Smooth muscle cell (in vitro differentiated cells): ENCODE measurements around the gene RNF167. TPM values are rescaled to one million over a fixed set of nuclear protein-coding genes. Genes with fewer than 3 reads are reported as not detected.

Experiments used
- DNase-seq: peaks from one replicate; lab custom pipeline; 2025; ENCODE audit not compliant: unreplicated experiment; lab: John Stamatoyannopoulos, UW
- H2AFZ ChIP-seq: fragments of 200-600 bp; sonication (generic); 2 replicates; pipeline ENCODE4 v1.6.0; 2016; ENCODE audit warnings: antibody characterized with exemption, low read depth, mild to moderate bottlenecking
- H3F3A ChIP-seq: fragments of 200-600 bp; sonication (generic); 2 replicates; pipeline ENCODE4 v1.6.0; 2017; ENCODE audit warnings: antibody characterized with exemption, low read depth
- H3K27ac ChIP-seq: fragments of 200-600 bp; sonication (generic); 2 replicates; pipeline ENCODE4 v1.5.1; 2016; ENCODE audit warnings: low read depth, mild to moderate bottlenecking
- H3K27me3 ChIP-seq: fragments of 200-600 bp; sonication (generic); 2 replicates; pipeline ENCODE4 v1.6.1; 2016; ENCODE audit warnings: low read depth, mild to moderate bottlenecking
- H3K36me3 ChIP-seq: fragments of 200-600 bp; sonication (generic); 2 replicates; pipeline ENCODE4 v1.5.1; 2016; ENCODE audit warnings: low read depth
- H3K4me1 ChIP-seq: fragments of 200-600 bp; sonication (generic); 2 replicates; pipeline ENCODE4 v1.5.1; 2016; ENCODE audit warnings: low read depth
- H3K4me2 ChIP-seq: fragments of 200-600 bp; sonication (generic); 2 replicates; pipeline ENCODE4 v1.6.0; 2016; ENCODE audit warnings: mild to moderate bottlenecking
- H3K4me3 ChIP-seq: fragments of 200-600 bp; sonication (generic); 2 replicates; pipeline ENCODE4 v1.5.1; 2016; ENCODE audit warnings: mild to moderate bottlenecking
- H3K79me2 ChIP-seq: fragments of 200-600 bp; sonication (generic); 2 replicates; pipeline ENCODE4 v1.6.0; 2016; ENCODE audit warnings: low read depth, mild to moderate bottlenecking
- H3K9ac ChIP-seq: fragments of 200-600 bp; sonication (generic); 2 replicates; pipeline ENCODE4 v1.6.0; 2016; ENCODE audit warnings: low read depth
- H3K9me3 ChIP-seq: fragments of 200-600 bp; sonication (generic); replicated peaks from 2 replicates; pipeline ENCODE4 v1.5.1; 2016; ENCODE audit warnings: low read depth
- H4K20me1 ChIP-seq: fragments of 200-600 bp; sonication (generic); 2 replicates; pipeline ENCODE4 v1.6.0; 2016; ENCODE audit warnings: low read depth
- WGBS: methylation state at CpG from one replicate; pipeline ENCODE4 v1.1.7; 2016; ENCODE audit warnings: low lambda C conversion rate; 5-methylcytosine and 5-hydroxymethylcytosine counted together
- polyA plus RNA-seq: library from polyadenylated mRNA; unstranded; fragments of >200 nt; fragmentation: Nextera tagmentation; extraction: Ambion mirVana; gene quantifications from 2 replicates; pipeline ENCODE4 v1.2.1, GENCODE V29; 2016
- total RNA-seq: library from RNA; depleted of rRNA; stranded (reverse); fragments of >200 nt; gene quantifications from 2 replicates; pipeline ENCODE4 v1.2.3, GENCODE V29; 2014
- TF ChIP-seq, protein P1 (sequence below): fragments of 200-600 bp; sonication (generic); IDR thresholded peaks from 2 replicates; pipeline ENCODE4 v1.5.1; 2017; ENCODE audit warnings: borderline replicate concordance, mild to moderate bottlenecking, antibody characterized with exemption; ENCODE audit not compliant: insufficient read depth, poor library complexity, severe bottlenecking

The RNF167 gene
- total RNA-seq: 23.7 and 39.6 TPM in 2 replicates
- 59.4 and 61.6 TPM in 2 replicates for polyA plus RNA-seq

DNA sequence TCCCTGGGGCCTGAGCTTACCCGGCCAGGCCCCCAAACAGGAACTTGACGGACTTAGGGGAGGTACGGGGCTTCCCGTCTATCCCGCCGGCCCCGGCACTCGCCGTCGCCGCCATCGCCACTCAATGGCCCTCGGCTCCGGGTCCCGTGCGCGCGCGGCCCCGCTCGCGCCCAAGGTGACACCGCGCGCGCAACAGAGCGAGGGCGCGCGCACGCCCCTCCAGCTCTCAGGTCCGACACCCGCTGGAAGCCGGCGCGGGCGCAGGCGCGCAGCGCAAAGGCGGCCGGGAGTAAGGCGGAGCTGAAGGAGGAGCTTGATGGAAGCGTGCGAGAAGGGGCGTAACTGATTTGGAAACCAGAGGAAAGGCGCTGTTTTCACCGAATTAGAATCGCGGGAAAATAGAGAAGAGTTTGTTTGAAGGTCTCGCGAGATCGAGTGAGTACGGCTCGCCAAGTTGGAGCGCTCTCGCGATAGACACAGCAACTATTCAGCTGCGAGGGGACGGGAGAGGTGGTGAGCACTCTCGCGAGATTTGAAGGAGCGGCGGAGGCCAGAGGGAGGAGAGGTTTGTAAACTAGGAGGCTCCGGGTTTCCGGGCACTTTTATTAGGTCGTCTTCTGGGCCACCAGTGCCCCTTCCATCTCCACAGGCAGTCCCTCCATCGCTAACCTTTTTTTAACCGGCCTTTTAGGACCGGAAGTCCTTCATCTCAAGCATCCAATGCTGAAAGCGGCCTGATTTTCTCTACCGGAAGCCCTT is at the start of gene RNF167, which contains the start of gene SLC25A11:
Gene RNF167 (plus strand): TSS at position 473 of the 759 bp plus-strand sequence. CDS start 642 bp downstream, outside the sequence.
Gene SLC25A11 (minus strand): TSS at position 251 of the 759 bp plus-strand sequence. CDS start 136 bp downstream, at position 115.
- Histone ChIP-seq H3K27me3 (no peaks in the 10 kb centered on the region), H3K36me3 (no peaks in the 10 kb centered on the region), H2AFZ (peak within 1 kb of the TSS; percentile 71), H3K27ac (peak within 1 kb of the TSS; percentile 92), H3F3A (peaks cover 25% of the 10 kb centered on the region), H3K9me3 (no peaks in the 10 kb centered on the region), H3K79me2 (peaks cover 48% of the 10 kb centered on the region), H4K20me1 (peaks cover 13% of the 10 kb centered on the region), H3K9ac (peak within 1 kb of the TSS; percentile 95), H3K4me3 (peak within 1 kb of the TSS; percentile 77), H3K4me2 (peak within 1 kb of the TSS; percentile 95), H3K4me1 (peaks cover 12% of the 10 kb centered on the region)
- DNase-seq: peak; percentile 77
- TF ChIP-seq, protein P1, sequence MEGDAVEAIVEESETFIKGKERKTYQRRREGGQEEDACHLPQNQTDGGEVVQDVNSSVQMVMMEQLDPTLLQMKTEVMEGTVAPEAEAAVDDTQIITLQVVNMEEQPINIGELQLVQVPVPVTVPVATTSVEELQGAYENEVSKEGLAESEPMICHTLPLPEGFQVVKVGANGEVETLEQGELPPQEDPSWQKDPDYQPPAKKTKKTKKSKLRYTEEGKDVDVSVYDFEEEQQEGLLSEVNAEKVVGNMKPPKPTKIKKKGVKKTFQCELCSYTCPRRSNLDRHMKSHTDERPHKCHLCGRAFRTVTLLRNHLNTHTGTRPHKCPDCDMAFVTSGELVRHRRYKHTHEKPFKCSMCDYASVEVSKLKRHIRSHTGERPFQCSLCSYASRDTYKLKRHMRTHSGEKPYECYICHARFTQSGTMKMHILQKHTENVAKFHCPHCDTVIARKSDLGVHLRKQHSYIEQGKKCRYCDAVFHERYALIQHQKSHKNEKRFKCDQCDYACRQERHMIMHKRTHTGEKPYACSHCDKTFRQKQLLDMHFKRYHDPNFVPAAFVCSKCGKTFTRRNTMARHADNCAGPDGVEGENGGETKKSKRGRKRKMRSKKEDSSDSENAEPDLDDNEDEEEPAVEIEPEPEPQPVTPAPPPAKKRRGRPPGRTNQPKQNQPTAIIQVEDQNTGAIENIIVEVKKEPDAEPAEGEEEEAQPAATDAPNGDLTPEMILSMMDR: no peak
- under 1% methylated on average over 72 of the region's 72 CpGs for WGBS

DNA sequence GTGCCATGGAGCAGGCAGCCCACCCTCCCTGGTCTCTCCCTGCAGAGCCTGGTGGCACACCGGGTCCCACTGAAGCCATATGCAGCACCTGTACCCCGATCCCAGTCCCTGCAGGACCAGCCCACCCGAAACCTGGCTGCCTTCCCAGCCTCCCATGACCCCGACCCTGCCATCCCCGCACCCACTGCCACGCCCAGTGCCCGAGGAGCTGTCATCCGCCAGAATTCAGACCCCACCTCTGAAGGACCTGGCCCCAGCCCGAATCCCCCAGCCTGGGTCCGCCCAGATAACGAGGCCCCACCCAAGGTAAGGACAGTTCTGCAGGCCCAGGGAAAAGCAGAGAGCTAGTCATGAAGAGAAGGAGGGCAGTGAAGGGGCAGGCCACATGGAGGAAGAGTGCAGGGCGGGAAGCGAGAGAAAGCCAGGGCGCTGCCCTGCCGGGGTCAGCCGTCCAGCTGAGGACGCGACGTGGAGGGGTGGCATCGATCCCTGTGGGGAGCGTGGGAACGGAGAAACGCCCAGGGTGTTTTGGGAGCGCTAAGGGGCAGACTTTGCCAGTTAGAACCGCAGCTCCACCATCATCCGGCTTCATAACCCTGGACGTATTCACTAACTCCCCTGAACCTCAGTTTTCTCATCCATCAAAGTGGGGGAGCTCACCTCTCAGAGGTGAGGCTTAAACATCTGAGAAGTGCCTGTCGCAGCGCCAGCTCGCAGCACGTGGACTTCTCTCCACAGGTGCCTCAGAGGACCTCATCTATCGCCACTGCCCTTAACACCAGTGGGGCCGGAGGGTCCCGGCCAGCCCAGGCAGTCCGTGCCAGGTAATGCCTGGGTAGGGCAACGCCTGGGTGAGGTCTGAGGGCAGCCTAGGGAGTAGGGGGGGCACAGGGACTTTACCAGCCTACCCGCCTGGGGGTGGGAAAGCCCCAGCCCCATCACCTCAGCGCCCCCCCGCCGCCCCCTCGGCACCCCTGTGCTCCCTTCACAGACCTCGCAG is 48.4 kb upstream of the RNF167 start:
- H3K9me3 ChIP-seq: no peaks in the 10 kb centered on the region
- DNase-seq: no peak
- no peaks in the 10 kb centered on the region for H3K79me2 ChIP-seq
- TF ChIP-seq, protein P1: no peak
- no peaks in the 10 kb centered on the region for H3K36me3 ChIP-seq
- H4K20me1 ChIP-seq: no peaks in the 10 kb centered on the region
- no peaks in the 10 kb centered on the region for H3K27me3 ChIP-seq
- H3K4me2 ChIP-seq: no peak overlapping the region
- no peak overlapping the region for H2AFZ ChIP-seq
- no peak overlapping the region for H3K4me3 ChIP-seq
- 97% methylated on average over 36 of the region's 42 CpGs for WGBS
- H3K9ac ChIP-seq: no peak overlapping the region
- H3K4me1 ChIP-seq: no peaks in the 10 kb centered on the region
- H3K27ac ChIP-seq: no peak overlapping the region
- H3F3A ChIP-seq: no peaks in the 10 kb centered on the region

DNA sequence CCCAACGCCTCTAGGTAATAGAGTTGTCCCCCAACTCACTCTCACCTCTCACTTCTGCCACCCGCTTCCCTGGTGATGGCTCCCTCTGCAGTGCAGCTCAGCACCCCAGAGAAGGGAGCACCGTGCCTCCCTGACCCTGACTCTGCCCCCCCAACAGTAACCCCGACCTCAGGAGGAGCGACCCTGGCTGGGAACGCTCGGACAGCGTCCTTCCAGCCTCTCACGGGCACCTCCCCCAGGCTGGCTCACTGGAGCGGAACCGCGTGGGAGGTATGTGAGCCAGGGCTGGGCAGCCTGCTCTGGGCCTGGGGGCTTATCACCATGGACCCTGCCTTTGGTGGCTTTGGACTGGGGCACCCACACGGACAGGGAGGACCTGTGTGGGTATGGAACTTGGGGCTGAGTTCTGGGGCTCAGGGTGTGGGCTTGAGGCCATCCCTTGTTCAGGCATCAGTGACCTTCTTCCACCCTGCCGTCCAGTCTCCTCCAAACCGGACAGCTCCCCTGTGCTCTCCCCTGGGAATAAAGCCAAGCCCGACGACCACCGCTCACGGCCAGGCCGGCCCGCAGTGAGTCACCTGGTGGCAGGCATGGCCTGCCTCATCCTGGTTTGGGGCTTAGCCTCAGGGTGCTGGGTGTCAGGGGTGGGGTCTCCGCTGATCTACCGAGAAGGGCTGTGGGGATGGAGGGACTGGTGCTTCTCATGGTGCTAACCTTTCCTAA is 47.4 kb upstream of the RNF167 start:
- TF ChIP-seq, protein P1: no peak
- H3K4me3 ChIP-seq: no peak overlapping the region
- H3K79me2 ChIP-seq: no peaks in the 10 kb centered on the region
- no peak overlapping the region for H3K4me2 ChIP-seq
- H3K27ac ChIP-seq: no peak overlapping the region
- no peak overlapping the region for H3K9ac ChIP-seq
- no peak for DNase-seq
- H3K27me3 ChIP-seq: no peaks in the 10 kb centered on the region
- H3F3A ChIP-seq: no peaks in the 10 kb centered on the region
- H3K36me3 ChIP-seq: no peaks in the 10 kb centered on the region
- 91% methylated on average over 23 of the region's 23 CpGs for WGBS
- H3K9me3 ChIP-seq: no peaks in the 10 kb centered on the region
- H4K20me1 ChIP-seq: no peaks in the 10 kb centered on the region
- no peak overlapping the region for H2AFZ ChIP-seq
- H3K4me1 ChIP-seq: no peaks in the 10 kb centered on the region
